Transverse colon (tissue), 4 donors: Measurements from ENCODE around the gene NDUFAB1.
"Not testable (repeated sequence)": the region's sequence is repeated elsewhere in the genome, so short reads cannot be mapped to it uniquely, and the experiment has no call there.

Experiments used
- EP300 ChIP-seq: sonication (generic); formaldehyde crosslinking; IDR thresholded peaks from one replicate; pipeline ENCODE4 v1.6.1; 2017; ENCODE audit warnings: antibody characterized with exemption, low read depth
- POLR2A ChIP-seq: fragments of 450-650 bp; IDR thresholded peaks from one replicate; pipeline ENCODE4 v1.6.1; 2016; ENCODE audit warnings: antibody characterized with exemption, mild to moderate bottlenecking, moderate library complexity
- POLR2AphosphoS5 ChIP-seq, 3 donors: sonication (generic); formaldehyde crosslinking; IDR thresholded peaks; one replicate each; pipeline ENCODE4 v1.6.1; 2016; ENCODE audit warnings: antibody characterized with exemption in 3 of 3
- TF ChIP-seq, protein P1 (sequence below), 5 experiments: fragments of 200-600 bp in 3 of 5; fragments of 450-650 bp in 2 of 5; sonication (generic) in 3 of 5; IDR thresholded peaks; 1 replicate in 2 of 5; 2 replicates in 3 of 5; pipeline ENCODE4 v1.5.1; 2016 to 2017; ENCODE audit warnings: antibody characterized with exemption in 5 of 5, inconsistent platforms in 3 of 5, mild to moderate bottlenecking in 2 of 5, moderate library complexity in 1 of 5

GRCh38 chr16:23540817-23541178 is 55.3 kb downstream of the NDUFAB1 start:
- TF ChIP-seq, protein P1, sequence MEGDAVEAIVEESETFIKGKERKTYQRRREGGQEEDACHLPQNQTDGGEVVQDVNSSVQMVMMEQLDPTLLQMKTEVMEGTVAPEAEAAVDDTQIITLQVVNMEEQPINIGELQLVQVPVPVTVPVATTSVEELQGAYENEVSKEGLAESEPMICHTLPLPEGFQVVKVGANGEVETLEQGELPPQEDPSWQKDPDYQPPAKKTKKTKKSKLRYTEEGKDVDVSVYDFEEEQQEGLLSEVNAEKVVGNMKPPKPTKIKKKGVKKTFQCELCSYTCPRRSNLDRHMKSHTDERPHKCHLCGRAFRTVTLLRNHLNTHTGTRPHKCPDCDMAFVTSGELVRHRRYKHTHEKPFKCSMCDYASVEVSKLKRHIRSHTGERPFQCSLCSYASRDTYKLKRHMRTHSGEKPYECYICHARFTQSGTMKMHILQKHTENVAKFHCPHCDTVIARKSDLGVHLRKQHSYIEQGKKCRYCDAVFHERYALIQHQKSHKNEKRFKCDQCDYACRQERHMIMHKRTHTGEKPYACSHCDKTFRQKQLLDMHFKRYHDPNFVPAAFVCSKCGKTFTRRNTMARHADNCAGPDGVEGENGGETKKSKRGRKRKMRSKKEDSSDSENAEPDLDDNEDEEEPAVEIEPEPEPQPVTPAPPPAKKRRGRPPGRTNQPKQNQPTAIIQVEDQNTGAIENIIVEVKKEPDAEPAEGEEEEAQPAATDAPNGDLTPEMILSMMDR (IDR thresholded peaks at IDR 0.05): not testable (repeated sequence)
- TF ChIP-seq EP300; POLR2A; POLR2AphosphoS5 (IDR thresholded peaks at IDR 0.05): not testable (repeated sequence)
